Measurements from ENCODE around the gene RIPOR3. TPM values are rescaled to one million over a fixed set of nuclear protein-coding genes. Genes with fewer than 3 reads are reported as not detected.
"Not testable (repeated sequence)": the region's sequence is repeated elsewhere in the genome, so short reads cannot be mapped to it uniquely, and the experiment has no call there.

The RIPOR3 gene
- total RNA-seq, 2 donors from 2014 or later: 0.14 to 0.23 TPM

DNA sequence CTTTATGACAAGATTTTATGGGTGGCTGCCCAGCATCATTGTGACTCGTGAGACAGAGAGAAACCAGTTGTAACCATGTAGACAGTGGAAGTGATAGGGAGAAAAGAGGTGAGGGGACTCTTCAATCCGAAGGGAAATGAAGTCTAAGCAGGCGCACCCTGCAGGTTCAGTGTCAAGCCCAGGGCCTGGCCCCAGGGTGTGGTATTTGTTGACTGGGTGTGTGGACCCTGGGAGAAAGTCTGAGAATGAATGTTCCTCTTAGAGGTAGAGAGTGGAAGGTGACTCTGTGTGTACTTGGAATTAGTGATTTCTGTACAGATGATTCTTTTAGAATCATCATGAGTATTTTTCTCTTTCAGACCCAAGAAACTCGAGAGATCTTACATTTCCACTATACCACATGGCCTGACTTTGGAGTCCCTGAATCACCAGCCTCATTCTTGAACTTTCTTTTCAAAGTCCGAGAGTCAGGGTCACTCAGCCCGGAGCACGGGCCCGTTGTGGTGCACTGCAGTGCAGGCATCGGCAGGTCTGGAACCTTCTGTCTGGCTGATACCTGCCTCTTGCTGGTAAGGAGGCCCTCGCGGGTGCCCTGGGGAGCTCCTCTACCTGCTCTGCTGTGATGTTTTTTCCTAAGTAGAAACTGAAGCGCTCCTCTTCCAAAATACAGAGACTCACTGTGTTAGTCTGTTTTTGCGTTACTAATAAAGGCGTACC, 113.1 kb downstream of the RIPOR3 start:
- Mint-ChIP-seq H3K36me3 (ENCODE audit: insufficient read depth in 2 of 2) (peaks cover 16 to 57% of the 10 kb centered on the region in 2 donors), H3K27ac (peak overlapping the region; percentile 54), H3K4me3 (no peak overlapping the region), H3K4me1 (ENCODE audit: low read depth) (peaks cover 33% of the 10 kb centered on the region), H3K27me3 (ENCODE audit: low read depth) (no peaks in the 10 kb centered on the region), H3K9me3 (no peaks in the 10 kb centered on the region)
- DNase-seq (no peak), ATAC-seq (replicated peaks in 1 of 2) (peak; percentile 62 to 88)

DNA sequence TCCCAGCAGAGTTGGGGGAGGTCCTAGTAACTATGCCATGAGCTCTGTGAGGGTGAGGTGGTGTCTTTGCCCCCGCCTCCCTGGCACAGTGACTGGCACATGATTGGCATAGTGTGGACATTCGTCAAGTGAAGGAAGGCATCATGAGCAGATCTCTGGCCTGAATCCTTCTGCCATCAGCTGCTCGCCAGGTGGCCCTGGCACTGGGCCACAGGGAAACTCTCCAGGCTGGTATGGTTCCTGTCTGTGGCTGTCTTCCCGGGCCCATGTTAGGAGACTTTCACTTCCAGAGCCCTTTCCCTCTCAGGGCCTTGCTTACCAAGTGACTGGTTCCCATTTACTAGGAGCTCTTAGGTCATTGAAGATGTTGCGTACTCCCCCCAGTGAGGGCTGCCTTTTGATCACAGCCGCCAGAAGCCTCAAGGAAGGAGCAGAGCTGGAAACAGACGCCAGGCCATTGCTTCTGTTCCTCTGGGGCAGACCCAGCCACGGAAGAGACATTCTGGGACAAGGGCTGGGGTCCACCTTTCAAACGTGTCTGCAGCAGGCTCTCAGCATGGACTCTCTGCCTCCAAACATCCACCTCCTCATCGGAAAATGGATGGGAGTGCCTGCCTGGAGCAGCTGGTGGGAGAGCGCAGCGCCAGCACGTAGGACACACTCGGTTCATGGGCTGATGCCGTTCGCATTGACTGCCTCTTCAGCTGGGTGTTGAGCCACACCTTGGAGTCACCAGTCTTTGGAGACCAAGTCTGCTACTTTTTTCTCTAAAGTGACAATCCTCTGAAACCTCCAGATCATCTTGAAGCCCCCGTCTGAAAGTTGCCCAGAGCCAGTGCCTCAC, 113.9 kb downstream of the RIPOR3 start:
- H3K27ac Mint-ChIP-seq: no peak overlapping the region
- H3K4me1 Mint-ChIP-seq (ENCODE audit: low read depth): peaks cover 41% of the 10 kb centered on the region
- no peak for ATAC-seq (replicated peaks in 1 of 2)
- no peaks in the 10 kb centered on the region for H3K27me3 Mint-ChIP-seq (ENCODE audit: low read depth)
- peaks cover 18 to 62% of the 10 kb centered on the region in 2 donors for H3K36me3 Mint-ChIP-seq (ENCODE audit: insufficient read depth in 2 of 2)
- no peak for DNase-seq
- no peak overlapping the region for H3K4me3 Mint-ChIP-seq
- no peaks in the 10 kb centered on the region for H3K9me3 Mint-ChIP-seq

DNA sequence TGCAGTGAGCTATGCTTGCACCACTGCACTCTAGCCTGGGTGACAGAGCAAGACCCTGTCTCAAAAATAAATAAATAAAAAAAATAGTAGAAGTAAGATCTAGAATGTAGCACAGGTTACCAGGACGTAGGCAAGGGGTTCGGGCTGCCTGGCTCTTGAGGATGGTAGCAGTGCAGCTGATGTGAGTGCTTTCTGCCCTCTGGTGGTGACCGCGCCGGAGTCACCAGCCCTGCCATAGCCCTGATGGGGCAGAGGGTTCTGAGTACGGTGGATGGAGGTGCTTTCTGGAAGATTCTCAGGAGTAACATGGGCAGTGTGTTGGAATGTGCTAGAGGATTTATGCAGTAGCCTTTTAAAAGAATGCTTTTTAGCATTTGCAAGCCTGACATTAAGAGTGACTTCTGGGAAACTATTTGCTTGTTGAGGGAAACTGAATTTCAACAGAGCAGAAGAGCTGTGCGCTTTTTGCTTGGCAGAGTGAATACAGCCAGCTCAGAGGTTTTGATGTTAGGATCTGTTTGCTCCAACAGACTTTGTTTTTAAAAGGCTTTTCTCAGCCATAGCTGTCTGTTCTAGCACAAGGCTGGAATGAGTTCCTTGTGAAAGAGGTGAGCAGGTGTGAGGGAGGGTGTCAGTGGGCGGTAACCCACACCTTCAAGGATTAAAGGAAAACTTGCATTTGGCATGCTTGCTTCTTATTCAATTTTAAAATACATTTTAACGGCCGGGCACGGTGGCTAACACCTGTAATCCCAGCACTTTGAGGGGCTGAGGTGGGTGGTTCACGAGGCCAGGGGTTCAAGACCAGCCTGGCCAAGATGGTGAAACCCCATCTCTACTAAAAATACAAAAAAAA, 115.2 kb downstream of the RIPOR3 start:
- H3K4me3 Mint-ChIP-seq: no peak overlapping the region
- ATAC-seq (replicated peaks in 1 of 2) (peak; percentile 66 to 68), DNase-seq (peak; percentile 58 to 62)
- H3K36me3 Mint-ChIP-seq (ENCODE audit: insufficient read depth in 2 of 2): peaks cover 18 to 60% of the 10 kb centered on the region in 2 donors
- H3K27ac Mint-ChIP-seq: peak overlapping the region; percentile 35
- peaks cover 50% of the 10 kb centered on the region for H3K4me1 Mint-ChIP-seq (ENCODE audit: low read depth)
- no peaks in the 10 kb centered on the region for H3K9me3 Mint-ChIP-seq
- H3K27me3 Mint-ChIP-seq (ENCODE audit: low read depth): no peaks in the 10 kb centered on the region

DNA sequence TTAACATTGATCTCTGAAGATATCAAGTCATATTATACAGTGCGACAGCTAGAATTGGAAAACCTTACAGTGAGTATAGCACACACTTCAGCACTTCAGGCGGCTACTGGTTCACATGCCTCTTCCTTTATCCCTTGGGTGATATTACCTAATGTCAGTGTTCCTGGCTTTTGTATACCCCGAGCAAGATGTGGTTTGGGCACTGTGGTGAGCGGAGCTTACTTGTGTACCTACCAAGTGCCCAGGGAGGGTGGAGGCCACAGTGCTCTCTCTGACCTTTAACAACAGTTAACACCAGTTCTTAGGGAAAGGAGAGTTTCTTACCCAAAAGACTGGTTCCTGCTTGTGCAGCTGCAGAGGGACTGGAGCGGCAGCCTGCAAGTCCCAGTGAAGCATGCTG, 116.8 kb downstream of the RIPOR3 start:
- peaks cover 12 to 49% of the 10 kb centered on the region in 2 donors for H3K36me3 Mint-ChIP-seq (ENCODE audit: insufficient read depth in 2 of 2)
- H3K4me1 Mint-ChIP-seq (ENCODE audit: low read depth): peaks cover 66% of the 10 kb centered on the region

DNA sequence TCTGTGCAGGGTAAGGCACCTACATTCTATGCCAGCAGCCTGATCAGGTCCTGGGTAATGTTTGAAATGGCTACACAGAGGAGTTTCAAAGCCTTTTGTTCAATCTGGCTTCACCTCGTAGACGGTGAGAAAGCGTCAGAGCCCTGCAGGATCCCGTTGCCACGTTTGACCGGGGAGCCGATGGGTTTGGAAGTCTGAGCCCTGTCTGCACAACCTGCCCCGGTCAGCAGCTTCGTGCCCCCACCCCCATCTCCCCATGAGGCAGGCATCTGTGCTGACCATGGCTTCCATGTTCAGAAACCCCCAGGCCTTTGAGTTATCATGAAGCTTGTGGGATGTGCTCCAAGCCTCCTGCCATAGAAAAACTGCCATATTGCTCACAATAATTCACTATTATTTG, 117.2 kb downstream of the RIPOR3 start:
- Mint-ChIP-seq H3K27ac (peak overlapping the region; percentile 17), H3K4me3 (no peak overlapping the region), H3K9me3 (no peaks in the 10 kb centered on the region), H3K27me3 (ENCODE audit: low read depth) (no peaks in the 10 kb centered on the region), H3K4me1 (ENCODE audit: low read depth) (peaks cover 70% of the 10 kb centered on the region), H3K36me3 (ENCODE audit: insufficient read depth in 2 of 2) (peaks cover 14 to 49% of the 10 kb centered on the region in 2 donors)
- DNase-seq: no peak
- no peak for ATAC-seq (replicated peaks in 1 of 2)

More for the DNA sequence above, 116.8 kb downstream of the RIPOR3 start:
- DNase-seq: no peak
- no peaks in the 10 kb centered on the region for H3K9me3 Mint-ChIP-seq
- no peak for ATAC-seq (replicated peaks in 1 of 2)
- H3K27me3 Mint-ChIP-seq (ENCODE audit: low read depth): no peaks in the 10 kb centered on the region
- no peak overlapping the region for H3K4me3 Mint-ChIP-seq
- no peak overlapping the region for H3K27ac Mint-ChIP-seq

DNA sequence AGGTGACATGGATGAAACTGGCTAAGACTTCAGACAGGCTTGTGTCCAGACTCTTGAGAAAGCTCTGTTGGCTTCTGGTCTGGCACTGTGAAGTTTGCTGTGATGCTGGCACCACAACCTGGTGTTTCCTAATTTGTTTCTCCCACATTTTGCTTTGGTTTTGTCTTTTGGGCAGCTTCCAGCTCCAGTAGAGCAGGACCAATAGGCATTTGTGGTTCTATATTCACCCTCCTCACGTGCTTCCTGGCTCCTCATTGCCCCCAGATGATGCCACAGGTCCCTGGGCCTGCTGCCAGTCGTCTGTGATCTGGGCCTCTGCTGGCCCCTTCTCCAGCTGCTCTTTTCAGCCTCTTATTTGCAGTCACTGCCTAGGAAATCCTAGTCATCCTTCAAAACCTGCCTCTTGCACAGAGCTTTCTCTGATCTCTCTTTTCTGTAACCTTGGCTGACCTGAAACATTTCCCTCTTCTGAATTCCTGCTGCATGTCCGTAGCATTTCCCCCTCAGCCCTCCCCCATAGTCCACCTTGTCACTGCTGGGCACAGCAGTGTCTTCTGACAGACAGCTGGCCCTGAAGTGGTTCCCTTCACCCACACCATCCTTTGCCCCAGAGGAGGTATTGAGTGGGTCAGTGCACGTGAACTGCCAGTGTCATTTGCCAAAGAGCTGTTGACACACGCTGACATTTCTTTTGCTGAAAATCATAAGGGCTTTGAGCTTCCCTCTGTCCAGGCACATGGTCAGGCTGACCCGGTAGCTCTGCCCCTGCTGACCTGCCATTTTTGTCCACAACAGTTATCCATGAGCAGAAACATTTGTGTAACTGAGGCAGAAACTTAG, 118.2 kb downstream of the RIPOR3 start:
- H3K27ac Mint-ChIP-seq: peak overlapping the region; percentile 85
- ATAC-seq (replicated peaks in 1 of 2) (no peak), DNase-seq (no peak)
- H3K9me3 Mint-ChIP-seq: no peaks in the 10 kb centered on the region
- no peak overlapping the region for H3K4me3 Mint-ChIP-seq
- H3K36me3 Mint-ChIP-seq (ENCODE audit: insufficient read depth in 2 of 2): peaks cover 16 to 49% of the 10 kb centered on the region in 2 donors
- H3K4me1 Mint-ChIP-seq (ENCODE audit: low read depth): peaks cover 80% of the 10 kb centered on the region
- no peaks in the 10 kb centered on the region for H3K27me3 Mint-ChIP-seq (ENCODE audit: low read depth)

DNA sequence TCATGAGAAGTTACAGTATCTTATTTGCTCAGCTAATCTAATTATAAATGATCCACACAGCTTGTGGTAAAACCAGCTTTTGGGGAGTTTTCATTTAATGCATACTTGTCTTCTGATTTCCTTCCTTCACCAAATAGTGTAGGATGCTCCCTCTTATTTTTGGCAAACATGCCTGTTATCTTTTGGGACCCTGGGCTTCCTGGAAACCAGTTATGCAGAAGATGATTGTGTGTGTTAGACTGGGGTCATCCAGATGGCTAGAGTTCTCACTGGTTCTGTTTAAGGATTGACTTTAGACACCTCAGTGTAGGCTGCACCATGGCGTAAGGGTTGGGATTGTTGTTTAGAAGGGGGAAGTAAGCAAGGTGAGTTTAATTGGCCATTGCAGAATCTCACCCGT, 119.9 kb downstream of the RIPOR3 start:
- H3K27me3 Mint-ChIP-seq (ENCODE audit: low read depth): no peaks in the 10 kb centered on the region
- H3K36me3 Mint-ChIP-seq (ENCODE audit: insufficient read depth in 2 of 2): peaks cover 18 to 49% of the 10 kb centered on the region in 2 donors
- DNase-seq (no peak), ATAC-seq (replicated peaks in 1 of 2) (no peak)
- peaks cover 88% of the 10 kb centered on the region for H3K4me1 Mint-ChIP-seq (ENCODE audit: low read depth)
- no peak overlapping the region for H3K27ac Mint-ChIP-seq
- H3K4me3 Mint-ChIP-seq: no peak overlapping the region
- no peaks in the 10 kb centered on the region for H3K9me3 Mint-ChIP-seq

DNA sequence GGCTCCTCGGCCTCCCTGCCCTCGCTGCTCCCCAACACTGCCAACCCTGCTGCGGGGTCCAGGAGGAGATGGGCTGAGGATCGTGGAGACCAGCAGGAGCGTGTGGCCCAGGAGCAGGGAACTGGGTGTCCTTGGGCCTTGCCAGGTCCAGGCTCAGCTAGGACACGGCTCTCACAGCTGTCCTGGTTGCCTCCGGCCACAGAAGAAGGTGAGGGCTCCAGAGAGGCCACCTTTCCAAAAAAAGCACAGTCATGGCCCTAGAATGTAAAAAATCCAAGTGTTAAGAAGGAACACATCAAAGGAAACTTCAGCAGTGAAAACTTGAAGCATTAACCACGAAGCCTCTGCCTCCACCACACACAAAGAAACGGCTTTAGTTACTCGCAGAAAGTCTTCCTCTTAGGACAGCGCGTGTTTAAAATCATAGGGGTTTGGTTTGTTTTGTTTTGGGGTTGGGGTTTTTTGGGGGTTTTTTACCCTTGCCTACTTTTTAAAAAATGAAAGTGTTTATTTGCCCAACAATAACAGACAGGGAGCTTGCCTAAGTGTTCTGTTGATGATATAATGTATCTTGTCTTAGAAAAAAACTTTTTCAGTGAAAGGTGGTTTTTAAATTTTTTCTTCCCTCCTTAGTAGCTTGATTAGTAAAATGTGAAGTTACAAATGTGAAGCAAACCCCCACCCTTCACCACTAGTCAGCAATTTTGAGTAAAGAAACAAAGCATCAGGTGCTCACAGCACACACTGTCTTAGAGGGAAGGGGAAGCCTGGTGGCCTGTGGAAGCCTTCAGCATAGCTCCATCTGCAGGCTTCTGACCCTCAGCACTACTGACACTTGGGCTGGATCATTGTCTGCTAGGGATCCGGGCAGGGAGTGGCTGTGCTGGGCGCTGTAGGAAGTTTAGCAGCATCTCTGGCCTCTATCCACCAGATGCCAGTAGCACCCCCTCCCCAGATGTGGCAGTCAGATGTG, 121.2 kb downstream of the RIPOR3 start:
- Mint-ChIP-seq H3K4me3 (peak overlapping the region; percentile 40 to 41), H3K4me1 (ENCODE audit: low read depth) (peaks cover 93% of the 10 kb centered on the region), H3K27me3 (ENCODE audit: low read depth) (no peaks in the 10 kb centered on the region), H3K27ac (peak overlapping the region; percentile 45), H3K9me3 (no peaks in the 10 kb centered on the region), H3K36me3 (ENCODE audit: insufficient read depth in 2 of 2) (peaks cover 15 to 46% of the 10 kb centered on the region in 2 donors)
- DNase-seq (peak; percentile 66 to 70), ATAC-seq (replicated peaks in 1 of 2) (peak; percentile 88 to 91)

DNA sequence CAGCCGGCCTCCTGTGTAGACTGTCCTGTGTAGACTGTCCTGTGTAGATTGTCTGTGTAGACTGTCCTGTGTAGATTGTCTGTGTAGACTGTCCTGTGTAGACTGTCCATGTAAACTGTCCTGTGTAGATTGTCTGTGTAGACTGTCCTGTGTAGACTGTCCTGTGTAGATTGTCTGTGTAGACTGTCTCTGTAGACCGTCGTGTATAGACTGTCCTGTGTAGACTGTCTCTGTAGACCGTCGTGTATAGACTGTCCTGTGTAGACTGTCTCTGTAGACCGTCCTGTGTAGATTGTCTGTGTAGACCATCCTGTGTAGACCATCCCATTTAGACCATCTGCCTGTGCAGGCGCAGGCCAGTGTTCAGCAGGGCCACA, 121.9 kb downstream of the RIPOR3 start:
- Mint-ChIP-seq H3K4me1 (ENCODE audit: low read depth) (peaks cover 93% of the 10 kb centered on the region), H3K36me3 (ENCODE audit: insufficient read depth in 2 of 2) (peaks cover 17 to 47% of the 10 kb centered on the region in 2 donors), H3K4me3 (peak overlapping the region; percentile 41 to 43), H3K27ac (peak overlapping the region; percentile 38)
- not testable (repeated sequence) for H3K27me3 Mint-ChIP-seq (ENCODE audit: low read depth); H3K9me3 Mint-ChIP-seq; DNase-seq
- peak; percentile 2 to 10 for ATAC-seq (replicated peaks in 1 of 2)

DNA sequence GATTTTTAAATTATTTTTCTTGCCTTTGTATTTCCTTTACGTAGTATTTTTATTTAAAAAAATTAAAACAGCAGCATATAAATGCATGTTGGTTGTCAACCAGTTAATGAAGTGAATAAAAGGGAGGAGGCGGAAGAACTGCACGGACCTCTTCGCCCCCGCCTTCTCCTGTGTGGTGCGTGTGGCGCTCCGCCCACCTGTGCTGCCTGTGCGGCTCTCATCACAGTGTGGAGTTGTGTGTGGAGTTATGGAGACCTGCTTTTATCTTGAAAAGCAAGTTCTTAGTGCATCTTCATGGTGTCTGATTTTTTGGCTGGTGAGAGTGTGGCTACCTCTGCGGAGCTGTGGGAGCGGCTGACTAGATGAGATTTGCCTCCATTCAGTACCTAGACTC, 122.8 kb downstream of the RIPOR3 start:
- Mint-ChIP-seq H3K4me1 (ENCODE audit: low read depth) (peaks cover 96% of the 10 kb centered on the region), H3K9me3 (no peaks in the 10 kb centered on the region), H3K27me3 (ENCODE audit: low read depth) (no peaks in the 10 kb centered on the region), H3K36me3 (ENCODE audit: insufficient read depth in 2 of 2) (peaks cover 17 to 49% of the 10 kb centered on the region in 2 donors), H3K27ac (no peak overlapping the region), H3K4me3 (peak overlapping the region; percentile 6 to 43)
- ATAC-seq (replicated peaks in 1 of 2) (no peak), DNase-seq (no peak)

DNA sequence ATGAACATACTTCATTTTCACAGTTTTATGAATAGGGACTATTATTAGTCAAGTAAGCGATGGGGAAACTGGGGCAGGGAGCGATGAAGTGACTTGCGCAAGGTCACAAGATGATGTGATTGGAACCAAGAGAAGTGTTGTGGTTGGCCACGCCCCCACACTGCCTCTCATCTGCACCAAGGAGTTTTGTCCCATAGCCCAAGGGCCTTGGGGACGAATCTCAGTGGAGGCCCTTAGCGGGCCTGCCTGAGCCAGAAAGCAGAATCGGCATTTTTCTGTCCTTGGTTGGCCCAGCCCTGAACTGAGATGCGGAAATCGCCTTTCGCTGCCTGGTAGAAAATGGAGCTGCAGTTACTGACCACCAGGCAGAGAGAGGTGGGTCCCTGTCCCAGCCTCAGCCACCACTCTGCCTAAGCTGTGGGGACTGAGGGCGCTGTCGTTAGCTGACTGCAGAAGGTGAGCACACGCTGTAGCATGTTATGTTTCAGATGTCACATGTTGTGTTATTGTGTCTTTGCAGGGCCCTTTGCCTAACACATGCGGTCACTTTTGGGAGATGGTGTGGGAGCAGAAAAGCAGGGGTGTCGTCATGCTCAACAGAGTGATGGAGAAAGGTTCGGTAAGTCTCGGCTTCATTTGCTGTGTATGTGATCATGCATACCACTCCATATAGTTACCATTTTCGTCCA, 123.3 kb downstream of the RIPOR3 start:
- H3K4me1 Mint-ChIP-seq (ENCODE audit: low read depth): peaks cover 96% of the 10 kb centered on the region
- H3K27ac Mint-ChIP-seq: peak overlapping the region; percentile 41
- peaks cover 19 to 52% of the 10 kb centered on the region in 2 donors for H3K36me3 Mint-ChIP-seq (ENCODE audit: insufficient read depth in 2 of 2)
- peak overlapping the region in 1 of 2 donors; percentile 69 for H3K4me3 Mint-ChIP-seq
- H3K27me3 Mint-ChIP-seq (ENCODE audit: low read depth): no peaks in the 10 kb centered on the region
- no peak for DNase-seq
- H3K9me3 Mint-ChIP-seq: peaks cover 0 to 1% of the 10 kb centered on the region in 2 donors
- ATAC-seq (replicated peaks in 1 of 2): no peak
